D341Med (cell line): ENCODE data around the gene TRIO.
"Not testable (repeated sequence)": the region's sequence is repeated elsewhere in the genome, so short reads cannot be mapped to it uniquely, and the experiment has no call there.

Source experiments
- DNase-seq: peaks from one replicate; pipeline ENCODE4 v3.0.0; 2012; ENCODE audit warnings: low spot score

Gene TRIO

GRCh38 chr5:14186059-14186830 lies 43.1 kb downstream of the TRIO start:
- DNase-seq, result no peak

GRCh38 chr5:14187157-14187556 lies 44.0 kb downstream of the TRIO start:
- no peak for DNase-seq

- no peak for DNase-seq
These were observed 44.5 kb downstream of the TRIO start for GRCh38 chr5:14187660-14188059.

GRCh38 chr5:14188778-14189177 lies 45.6 kb downstream of the TRIO start:
- DNase-seq, result no peak

- no peak for DNase-seq
These were observed 46.5 kb downstream of the TRIO start for GRCh38 chr5:14189680-14190079.

GRCh38 chr5:14190194-14191164 lies 47.3 kb downstream of the TRIO start:
- no peak for DNase-seq

- DNase-seq, result no peak
These were observed 48.2 kb downstream of the TRIO start for GRCh38 chr5:14191325-14191724.

GRCh38 chr5:14193496-14193895 lies 50.4 kb downstream of the TRIO start:
- DNase-seq, result no peak

GRCh38 chr5:14195588-14195987 lies 52.4 kb downstream of the TRIO start:
- DNase-seq, result no peak

- no peak for DNase-seq
These were observed 53.9 kb downstream of the TRIO start for GRCh38 chr5:14197056-14197455.

- DNase-seq, result no peak
These were observed 56.8 kb downstream of the TRIO start for GRCh38 chr5:14199902-14200301.

- no peak for DNase-seq
These were observed 57.3 kb downstream of the TRIO start for GRCh38 chr5:14200312-14200990.

GRCh38 chr5:14201325-14202045 lies 58.3 kb downstream of the TRIO start:
- DNase-seq, result no peak

- DNase-seq, result no peak
These were observed 59.3 kb downstream of the TRIO start for GRCh38 chr5:14202462-14202861.

GRCh38 chr5:14204011-14204670 lies 61.0 kb downstream of the TRIO start:
- DNase-seq, result no peak

GRCh38 chr5:14204785-14205321 lies 61.7 kb downstream of the TRIO start:
- no peak for DNase-seq

GRCh38 chr5:14206028-14206725 lies 63.0 kb downstream of the TRIO start:
- no peak for DNase-seq

GRCh38 chr5:14207428-14207827 lies 64.3 kb downstream of the TRIO start:
- DNase-seq, result not testable (repeated sequence)

GRCh38 chr5:14208071-14209021 lies 65.2 kb downstream of the TRIO start:
- no peak for DNase-seq
